ENCODE measurements around the gene INPP5A. TPM values are rescaled to one million over a fixed set of nuclear protein-coding genes. Genes with fewer than 3 reads are reported as not detected.

Gene INPP5A
- polyA plus RNA-seq, 2 donors, result 9.2 to 12.7 TPM

DNA sequence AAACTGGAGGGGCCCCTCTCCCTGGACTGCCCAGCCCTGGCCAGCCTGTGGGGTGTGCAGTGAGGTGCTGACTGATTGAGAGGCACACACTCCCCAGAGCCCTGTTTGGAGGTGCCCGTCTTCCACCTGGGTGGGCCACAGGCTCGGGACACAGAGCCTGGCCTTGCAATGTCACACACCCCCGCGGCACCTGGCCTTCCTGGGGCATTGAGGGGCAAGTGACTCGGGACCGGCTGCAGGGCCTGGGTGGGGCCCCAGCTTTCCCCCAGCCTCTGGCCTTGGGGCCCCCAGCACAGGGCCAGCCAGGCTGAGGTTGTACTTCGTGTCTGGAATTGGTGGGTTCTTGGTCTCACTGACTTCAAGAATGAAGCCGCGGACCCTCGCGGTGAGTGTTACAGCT, 262.3 kb downstream of the INPP5A start:
- Histone ChIP-seq H3K27ac (ENCODE audit: low read depth in 2 of 2, low read length in 1 of 2) (no peak overlapping the region), H3K4me1 (ENCODE audit: control insufficient read depth in 2 of 2, insufficient read depth in 2 of 2, low read length in 1 of 2) (no peaks in the 10 kb centered on the region)
- WGBS, 2 donors, result 90 to 91% methylated on average over 11 of the region's 11 CpGs

DNA sequence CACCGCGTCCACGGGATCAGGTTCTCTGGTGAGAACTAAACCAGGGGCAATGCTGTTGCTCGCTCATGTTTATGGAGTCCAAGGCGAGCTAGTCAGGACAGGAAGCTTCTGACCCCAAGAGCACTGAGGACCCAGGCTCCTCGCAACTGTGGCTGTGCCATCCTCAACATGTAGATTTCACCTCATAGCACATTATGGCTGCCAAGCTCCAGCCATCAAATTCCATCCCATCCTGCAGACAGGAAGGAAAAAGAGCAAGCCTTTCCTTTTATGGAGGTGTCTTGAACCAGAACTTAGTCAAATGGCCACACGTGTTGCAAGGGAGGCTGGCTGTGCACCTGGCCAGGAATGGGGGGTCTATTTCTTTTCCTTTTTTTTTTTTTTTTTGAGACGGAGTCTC, 264.5 kb downstream of the INPP5A start:
- Histone ChIP-seq H3K4me1 (ENCODE audit: control insufficient read depth in 2 of 2, insufficient read depth in 2 of 2, low read length in 1 of 2) (no peaks in the 10 kb centered on the region), H3K36me3 (ENCODE audit: control insufficient read depth in 2 of 2, insufficient read depth in 2 of 2, low read length in 1 of 2) (no peaks in the 10 kb centered on the region), H3K27me3 (ENCODE audit: control insufficient read depth in 1 of 2, insufficient read depth in 2 of 2, low read length in 2 of 2) (no peaks in the 10 kb centered on the region), H3K9me3 (ENCODE audit: control insufficient read depth in 2 of 2, insufficient read depth in 1 of 2, low read depth in 1 of 2, low read length in 1 of 2) (peaks cover 0 to 7% of the 10 kb centered on the region in 2 donors), H3K27ac (ENCODE audit: low read depth in 2 of 2, low read length in 1 of 2) (no peak overlapping the region), H3K4me3 (ENCODE audit: low read depth in 1 of 2, low read length in 2 of 2) (no peak overlapping the region)
- 83 to 87% methylated on average over 8 of the region's 8 CpGs for WGBS, 2 donors

More for the DNA sequence above, 262.3 kb downstream of the INPP5A start:
- Histone ChIP-seq H3K4me3 (ENCODE audit: low read depth in 1 of 2, low read length in 2 of 2) (no peak overlapping the region), H3K27me3 (ENCODE audit: control insufficient read depth in 1 of 2, insufficient read depth in 2 of 2, low read length in 2 of 2) (no peaks in the 10 kb centered on the region), H3K9me3 (ENCODE audit: control insufficient read depth in 2 of 2, insufficient read depth in 1 of 2, low read depth in 1 of 2, low read length in 1 of 2) (peaks cover 0 to 7% of the 10 kb centered on the region in 2 donors), H3K36me3 (ENCODE audit: control insufficient read depth in 2 of 2, insufficient read depth in 2 of 2, low read length in 1 of 2) (no peaks in the 10 kb centered on the region)

DNA sequence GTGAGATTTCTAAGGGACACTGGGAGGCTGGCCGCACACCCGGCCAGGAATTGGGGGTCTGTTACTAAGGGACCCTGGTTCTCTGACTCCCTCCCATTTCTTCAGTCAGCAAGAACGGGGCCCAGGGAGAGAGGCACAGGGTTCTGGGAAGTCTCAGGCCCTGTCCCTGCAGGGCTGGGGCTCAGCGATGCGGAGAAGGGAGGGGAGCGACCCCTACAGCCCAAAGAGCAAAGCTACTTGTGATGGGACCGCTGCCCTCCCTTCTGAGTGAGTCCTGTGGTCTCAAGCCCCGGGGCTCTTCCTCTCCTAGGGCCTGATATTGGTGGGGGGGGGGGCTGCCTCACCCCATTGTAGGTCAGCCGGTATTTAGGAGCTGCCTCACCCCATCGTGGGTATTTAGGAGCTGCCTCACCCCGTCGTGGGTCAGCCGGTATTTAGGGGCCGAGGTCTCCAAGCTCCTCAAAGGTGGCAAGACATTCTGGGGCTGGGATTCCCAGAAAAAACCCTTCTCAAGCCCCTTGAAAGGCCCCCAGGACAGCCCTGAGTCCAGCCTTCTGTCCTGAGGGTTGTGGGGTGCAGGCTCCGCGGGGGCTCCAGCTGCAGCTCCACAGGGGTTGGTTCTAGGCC, 265.2 kb downstream of the INPP5A start:
- Histone ChIP-seq H3K27ac (ENCODE audit: low read depth in 2 of 2, low read length in 1 of 2) (no peak overlapping the region), H3K9me3 (ENCODE audit: control insufficient read depth in 2 of 2, insufficient read depth in 1 of 2, low read depth in 1 of 2, low read length in 1 of 2) (peaks cover 0 to 7% of the 10 kb centered on the region in 2 donors), H3K27me3 (ENCODE audit: control insufficient read depth in 1 of 2, insufficient read depth in 2 of 2, low read length in 2 of 2) (no peaks in the 10 kb centered on the region), H3K36me3 (ENCODE audit: control insufficient read depth in 2 of 2, insufficient read depth in 2 of 2, low read length in 1 of 2) (no peaks in the 10 kb centered on the region), H3K4me3 (ENCODE audit: low read depth in 1 of 2, low read length in 2 of 2) (no peak overlapping the region), H3K4me1 (ENCODE audit: control insufficient read depth in 2 of 2, insufficient read depth in 2 of 2, low read length in 1 of 2) (no peaks in the 10 kb centered on the region)
- WGBS, 2 donors, result 83% methylated on average over 14 to 16 of the region's 16 CpGs

DNA sequence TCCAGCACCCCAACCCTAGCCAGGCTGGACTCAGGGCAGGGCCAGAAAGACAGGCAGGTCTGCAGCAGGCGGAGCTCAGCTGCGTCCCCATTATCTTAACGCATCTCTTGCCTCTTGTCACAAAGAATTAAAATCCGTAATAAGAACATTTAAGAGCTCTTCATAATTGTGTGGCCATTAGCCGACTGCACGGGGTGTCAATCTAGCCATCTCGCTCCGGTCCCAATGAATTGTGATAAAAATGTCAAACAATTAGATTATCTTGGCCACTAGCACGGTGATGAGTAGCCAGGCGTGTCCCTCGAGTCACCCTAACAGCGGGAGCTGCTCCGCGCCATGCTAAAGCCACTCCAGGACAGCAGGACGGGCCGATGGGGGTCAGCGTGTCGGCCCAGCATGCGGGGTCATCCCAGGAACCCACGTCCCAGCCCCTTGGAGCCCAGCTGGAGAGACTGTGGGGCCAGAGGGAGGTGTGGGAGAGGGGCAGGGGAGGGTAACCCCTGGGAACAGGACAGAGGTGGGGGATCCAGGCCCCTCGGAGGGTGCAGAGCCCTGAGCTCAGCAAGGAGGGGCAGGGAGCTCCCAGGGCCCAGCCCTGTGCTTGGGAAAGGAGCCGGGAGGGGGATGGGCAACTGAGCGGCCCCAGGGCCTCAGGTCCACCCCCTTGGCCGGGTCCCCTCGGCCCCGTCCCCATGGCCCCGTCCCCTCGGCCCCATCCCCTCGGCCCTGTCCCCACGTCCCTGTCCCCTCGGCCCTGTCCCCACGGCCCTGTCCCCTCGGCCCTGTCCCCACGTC, 266.0 kb downstream of the INPP5A start:
- H3K4me3 ChIP-seq (ENCODE audit: low read depth in 1 of 2, low read length in 2 of 2), result no peak overlapping the region
- no peaks in the 10 kb centered on the region for H3K4me1 ChIP-seq (ENCODE audit: control insufficient read depth in 2 of 2, insufficient read depth in 2 of 2, low read length in 1 of 2)
- H3K9me3 ChIP-seq (ENCODE audit: control insufficient read depth in 2 of 2, insufficient read depth in 1 of 2, low read depth in 1 of 2, low read length in 1 of 2), result peaks cover 0 to 7% of the 10 kb centered on the region in 2 donors
- no peaks in the 10 kb centered on the region for H3K36me3 ChIP-seq (ENCODE audit: control insufficient read depth in 2 of 2, insufficient read depth in 2 of 2, low read length in 1 of 2)
- H3K27ac ChIP-seq (ENCODE audit: low read depth in 2 of 2, low read length in 1 of 2), result no peak overlapping the region
- H3K27me3 ChIP-seq (ENCODE audit: control insufficient read depth in 1 of 2, insufficient read depth in 2 of 2, low read length in 2 of 2), result no peaks in the 10 kb centered on the region
- WGBS, 2 donors, result 79 to 82% methylated on average over 21 to 34 of the region's 34 CpGs

DNA sequence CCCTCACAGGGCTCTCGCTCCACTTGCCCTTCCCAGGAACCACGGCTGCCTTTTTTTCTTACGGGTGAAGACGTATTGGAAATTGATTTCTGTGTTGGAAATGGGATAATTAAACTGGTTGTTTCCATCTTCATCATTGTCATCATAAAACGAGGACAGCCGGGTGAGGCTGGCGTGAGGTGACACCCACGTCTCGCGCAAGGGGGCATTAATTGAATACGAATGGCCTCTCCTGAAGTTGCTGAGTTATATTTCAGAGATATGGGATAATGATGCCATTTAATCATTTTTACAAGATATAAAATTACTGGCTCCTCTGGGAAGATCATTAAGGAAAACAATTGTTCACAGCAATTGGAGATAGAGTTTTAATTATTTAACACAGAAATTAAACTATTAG, 266.7 kb downstream of the INPP5A start:
- WGBS, 2 donors, result 84 to 92% methylated on average over 11 of the region's 11 CpGs
- H3K4me3 ChIP-seq (ENCODE audit: low read depth in 1 of 2, low read length in 2 of 2), result no peak overlapping the region

DNA sequence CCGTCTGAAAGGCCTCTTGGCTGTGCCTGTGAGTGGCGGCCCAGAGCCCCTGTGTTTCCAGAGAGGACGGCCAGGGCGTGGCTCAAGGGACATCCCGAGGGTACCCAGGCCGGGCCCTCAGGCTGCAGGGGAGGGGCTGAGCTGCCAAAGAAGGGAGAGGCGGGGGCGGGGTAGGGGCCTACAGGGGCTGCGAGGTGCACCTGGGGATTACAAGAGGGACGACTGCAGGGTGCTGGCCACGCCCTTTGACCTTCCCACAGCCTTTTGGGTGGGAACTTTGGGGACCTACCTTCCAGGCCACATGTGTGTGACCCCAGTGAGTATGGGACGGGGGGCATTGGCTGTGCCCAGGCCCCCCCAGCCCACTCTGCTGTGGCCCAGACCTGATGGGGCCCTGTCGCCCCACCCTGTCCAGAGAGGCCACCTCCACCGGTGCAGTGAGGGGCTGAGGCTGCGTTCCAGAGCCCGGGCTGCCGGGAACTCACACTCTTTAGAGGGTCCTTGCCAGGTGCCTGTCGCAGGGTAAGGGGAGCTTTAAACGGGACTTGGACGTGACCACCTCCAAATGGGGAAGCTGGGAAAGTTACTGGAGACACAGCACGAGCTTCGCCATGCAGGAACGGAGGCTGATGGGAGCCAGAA, 267.3 kb downstream of the INPP5A start:
- Histone ChIP-seq H3K9me3 (ENCODE audit: control insufficient read depth in 2 of 2, insufficient read depth in 1 of 2, low read depth in 1 of 2, low read length in 1 of 2) (peaks cover 0 to 7% of the 10 kb centered on the region in 2 donors), H3K36me3 (ENCODE audit: control insufficient read depth in 2 of 2, insufficient read depth in 2 of 2, low read length in 1 of 2) (no peaks in the 10 kb centered on the region), H3K4me1 (ENCODE audit: control insufficient read depth in 2 of 2, insufficient read depth in 2 of 2, low read length in 1 of 2) (no peaks in the 10 kb centered on the region), H3K4me3 (ENCODE audit: low read depth in 1 of 2, low read length in 2 of 2) (no peak overlapping the region), H3K27me3 (ENCODE audit: control insufficient read depth in 1 of 2, insufficient read depth in 2 of 2, low read length in 2 of 2) (no peaks in the 10 kb centered on the region), H3K27ac (ENCODE audit: low read depth in 2 of 2, low read length in 1 of 2) (no peak overlapping the region)
- WGBS, 2 donors, result 66 to 67% methylated on average over 23 of the region's 23 CpGs

More for the DNA sequence above, 266.7 kb downstream of the INPP5A start:
- Histone ChIP-seq H3K36me3 (ENCODE audit: control insufficient read depth in 2 of 2, insufficient read depth in 2 of 2, low read length in 1 of 2) (no peaks in the 10 kb centered on the region), H3K4me1 (ENCODE audit: control insufficient read depth in 2 of 2, insufficient read depth in 2 of 2, low read length in 1 of 2) (no peaks in the 10 kb centered on the region), H3K27me3 (ENCODE audit: control insufficient read depth in 1 of 2, insufficient read depth in 2 of 2, low read length in 2 of 2) (no peaks in the 10 kb centered on the region), H3K27ac (ENCODE audit: low read depth in 2 of 2, low read length in 1 of 2) (no peak overlapping the region), H3K9me3 (ENCODE audit: control insufficient read depth in 2 of 2, insufficient read depth in 1 of 2, low read depth in 1 of 2, low read length in 1 of 2) (peaks cover 0 to 7% of the 10 kb centered on the region in 2 donors)

DNA sequence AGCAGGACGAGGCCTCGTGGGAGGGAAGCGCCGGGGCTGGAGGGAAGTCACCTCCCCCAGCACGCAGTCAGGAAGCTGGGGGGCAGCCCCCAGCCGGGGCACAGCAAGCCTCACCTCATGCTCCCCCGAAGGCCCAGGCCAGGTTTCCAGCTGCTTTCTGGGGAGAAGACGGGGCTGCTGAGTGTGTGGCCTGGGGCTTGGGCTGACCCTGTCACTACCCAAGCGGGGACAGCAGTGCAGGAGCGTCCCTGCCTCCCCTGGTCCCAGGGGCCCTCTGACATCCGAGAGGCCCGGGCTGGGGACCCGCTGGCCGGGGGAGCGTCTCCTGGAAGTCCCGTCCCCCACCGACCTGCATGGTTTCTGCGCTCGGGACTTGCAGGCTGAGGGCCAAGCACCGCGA, 268.0 kb downstream of the INPP5A start:
- Histone ChIP-seq H3K4me3 (ENCODE audit: low read depth in 1 of 2, low read length in 2 of 2) (no peak overlapping the region), H3K4me1 (ENCODE audit: control insufficient read depth in 2 of 2, insufficient read depth in 2 of 2, low read length in 1 of 2) (no peaks in the 10 kb centered on the region), H3K27ac (ENCODE audit: low read depth in 2 of 2, low read length in 1 of 2) (no peak overlapping the region), H3K36me3 (ENCODE audit: control insufficient read depth in 2 of 2, insufficient read depth in 2 of 2, low read length in 1 of 2) (no peaks in the 10 kb centered on the region), H3K27me3 (ENCODE audit: control insufficient read depth in 1 of 2, insufficient read depth in 2 of 2, low read length in 2 of 2) (no peaks in the 10 kb centered on the region), H3K9me3 (ENCODE audit: control insufficient read depth in 2 of 2, insufficient read depth in 1 of 2, low read depth in 1 of 2, low read length in 1 of 2) (peaks cover 0 to 7% of the 10 kb centered on the region in 2 donors)
- 61 to 67% methylated on average over 21 of the region's 21 CpGs for WGBS, 2 donors

DNA sequence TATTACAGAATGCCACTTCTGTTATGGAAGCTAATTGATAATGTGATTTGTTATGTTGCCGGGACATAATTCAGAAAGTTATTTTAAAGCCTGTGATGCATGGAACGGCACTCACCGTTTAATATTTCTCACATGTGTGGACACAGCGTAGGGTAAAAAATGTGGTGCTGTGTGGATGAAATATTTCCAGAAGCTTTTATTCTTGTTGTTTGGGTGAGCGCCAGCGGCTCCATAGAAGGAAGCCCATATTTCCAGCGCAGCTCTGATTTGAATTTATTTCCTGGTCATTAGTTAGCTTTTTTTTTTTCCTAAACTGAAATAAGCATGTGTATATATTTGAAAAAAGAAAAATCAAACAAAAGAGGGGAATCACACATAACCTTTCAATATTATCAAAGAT, 268.5 kb downstream of the INPP5A start:
- WGBS, 2 donors, result 39 to 43% methylated on average over 7 of the region's 7 CpGs

DNA sequence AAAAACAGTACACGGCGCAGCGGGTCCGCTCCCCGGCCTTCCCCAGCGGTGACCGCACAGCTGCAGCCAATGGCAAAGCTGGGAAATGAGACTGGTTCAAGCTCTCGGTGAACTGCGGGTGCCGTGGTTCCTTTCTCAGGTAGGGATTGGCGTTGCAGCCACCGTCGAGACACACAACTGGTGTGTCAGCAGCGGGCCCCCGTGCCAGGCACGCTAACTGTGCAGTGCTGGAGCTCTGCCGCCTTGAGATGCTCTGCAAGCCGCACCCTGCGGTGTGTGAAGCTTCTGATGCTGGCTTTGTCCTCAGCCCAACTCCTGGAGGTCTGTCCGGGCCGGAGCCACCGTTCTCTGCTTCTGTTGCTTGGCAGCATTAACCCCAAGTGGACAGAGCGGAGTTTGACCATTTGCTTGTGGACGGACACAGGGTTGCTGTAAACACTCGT, 269.0 kb downstream of the INPP5A start:
- 81 to 82% methylated on average over 24 to 25 of the region's 25 CpGs for WGBS, 2 donors
- Histone ChIP-seq H3K9me3 (ENCODE audit: control insufficient read depth in 2 of 2, insufficient read depth in 1 of 2, low read depth in 1 of 2, low read length in 1 of 2) (peaks cover 0 to 8% of the 10 kb centered on the region in 2 donors), H3K27ac (ENCODE audit: low read depth in 2 of 2, low read length in 1 of 2) (no peak overlapping the region), H3K4me1 (ENCODE audit: control insufficient read depth in 2 of 2, insufficient read depth in 2 of 2, low read length in 1 of 2) (no peaks in the 10 kb centered on the region), H3K36me3 (ENCODE audit: control insufficient read depth in 2 of 2, insufficient read depth in 2 of 2, low read length in 1 of 2) (no peaks in the 10 kb centered on the region), H3K4me3 (ENCODE audit: low read depth in 1 of 2, low read length in 2 of 2) (no peak overlapping the region), H3K27me3 (ENCODE audit: control insufficient read depth in 1 of 2, insufficient read depth in 2 of 2, low read length in 2 of 2) (no peaks in the 10 kb centered on the region)

More for the DNA sequence above, 268.5 kb downstream of the INPP5A start:
- no peaks in the 10 kb centered on the region for H3K36me3 ChIP-seq (ENCODE audit: control insufficient read depth in 2 of 2, insufficient read depth in 2 of 2, low read length in 1 of 2)
- H3K27me3 ChIP-seq (ENCODE audit: control insufficient read depth in 1 of 2, insufficient read depth in 2 of 2, low read length in 2 of 2), result no peaks in the 10 kb centered on the region
- no peaks in the 10 kb centered on the region for H3K4me1 ChIP-seq (ENCODE audit: control insufficient read depth in 2 of 2, insufficient read depth in 2 of 2, low read length in 1 of 2)
- H3K27ac ChIP-seq (ENCODE audit: low read depth in 2 of 2, low read length in 1 of 2), result no peak overlapping the region
- no peak overlapping the region for H3K4me3 ChIP-seq (ENCODE audit: low read depth in 1 of 2, low read length in 2 of 2)
- H3K9me3 ChIP-seq (ENCODE audit: control insufficient read depth in 2 of 2, insufficient read depth in 1 of 2, low read depth in 1 of 2, low read length in 1 of 2), result peaks cover 0 to 7% of the 10 kb centered on the region in 2 donors

Data from esophagus (tissue), 2 donors.